ENCODE measurements around the gene KRT4.

KRT4 gene

DNA sequence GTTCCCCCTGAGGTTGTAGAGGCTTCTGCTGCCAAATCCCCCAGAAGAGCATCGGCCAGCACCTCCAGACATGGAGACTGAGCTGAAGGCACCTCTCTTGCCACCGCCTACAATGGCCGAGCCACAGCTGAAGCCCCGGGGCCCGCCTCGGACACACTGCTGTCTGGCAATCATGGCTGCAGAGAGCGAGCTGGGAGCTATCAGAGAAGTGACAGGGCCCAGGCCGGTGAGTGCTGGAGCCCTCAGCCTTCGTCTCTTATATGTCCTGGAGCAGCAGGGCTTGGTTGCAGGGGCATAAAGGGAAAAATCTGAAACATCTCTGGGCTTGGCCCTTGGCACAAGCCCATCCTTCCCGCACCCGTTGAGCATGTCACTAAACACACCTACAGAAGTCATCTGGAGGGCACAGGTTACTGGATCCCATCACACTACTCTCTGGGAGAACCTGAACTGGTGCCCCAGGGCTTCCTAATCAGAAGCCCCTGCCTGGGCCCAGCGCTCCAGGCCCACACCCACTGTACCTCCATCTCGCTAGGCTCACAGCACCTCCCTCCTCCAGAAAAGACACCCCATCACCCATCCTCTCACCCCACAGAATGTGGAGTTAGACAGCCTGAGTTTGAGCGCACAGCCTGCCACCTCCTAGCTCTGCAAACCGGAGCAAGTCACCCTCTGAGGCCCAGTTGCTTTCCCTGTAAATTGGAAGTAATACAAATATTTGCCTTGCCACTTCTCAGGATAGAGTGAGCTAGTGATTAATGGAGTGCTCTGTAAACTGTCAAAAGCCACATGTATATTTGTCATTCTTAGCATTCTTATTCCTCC lies at the start of gene KRT4:
Gene KRT4, minus strand, starts transcription at position 232 of the 825 bp plus-strand sequence. Its CDS starts 58 bp downstream, at position 174.
- Mint-ChIP-seq H3K4me1 (peaks cover 22% of the 10 kb centered on the region), H3K4me3 (no peak within 1 kb of the TSS), H3K27ac (peak within 1 kb of the TSS in 1 of 3 experiments; percentile 21), H3K9me3 (no peaks in the 10 kb centered on the region), H3K36me3 (ENCODE audit: low read depth) (no peaks in the 10 kb centered on the region), H3K27me3 (ENCODE audit: low read depth) (peaks cover 10% of the 10 kb centered on the region)
- TF ChIP-seq, protein P1, sequence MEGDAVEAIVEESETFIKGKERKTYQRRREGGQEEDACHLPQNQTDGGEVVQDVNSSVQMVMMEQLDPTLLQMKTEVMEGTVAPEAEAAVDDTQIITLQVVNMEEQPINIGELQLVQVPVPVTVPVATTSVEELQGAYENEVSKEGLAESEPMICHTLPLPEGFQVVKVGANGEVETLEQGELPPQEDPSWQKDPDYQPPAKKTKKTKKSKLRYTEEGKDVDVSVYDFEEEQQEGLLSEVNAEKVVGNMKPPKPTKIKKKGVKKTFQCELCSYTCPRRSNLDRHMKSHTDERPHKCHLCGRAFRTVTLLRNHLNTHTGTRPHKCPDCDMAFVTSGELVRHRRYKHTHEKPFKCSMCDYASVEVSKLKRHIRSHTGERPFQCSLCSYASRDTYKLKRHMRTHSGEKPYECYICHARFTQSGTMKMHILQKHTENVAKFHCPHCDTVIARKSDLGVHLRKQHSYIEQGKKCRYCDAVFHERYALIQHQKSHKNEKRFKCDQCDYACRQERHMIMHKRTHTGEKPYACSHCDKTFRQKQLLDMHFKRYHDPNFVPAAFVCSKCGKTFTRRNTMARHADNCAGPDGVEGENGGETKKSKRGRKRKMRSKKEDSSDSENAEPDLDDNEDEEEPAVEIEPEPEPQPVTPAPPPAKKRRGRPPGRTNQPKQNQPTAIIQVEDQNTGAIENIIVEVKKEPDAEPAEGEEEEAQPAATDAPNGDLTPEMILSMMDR (IDR thresholded peaks at IDR 0.05; ENCODE audit: unreplicated experiment in 3 of 3), result no peak

DNA sequence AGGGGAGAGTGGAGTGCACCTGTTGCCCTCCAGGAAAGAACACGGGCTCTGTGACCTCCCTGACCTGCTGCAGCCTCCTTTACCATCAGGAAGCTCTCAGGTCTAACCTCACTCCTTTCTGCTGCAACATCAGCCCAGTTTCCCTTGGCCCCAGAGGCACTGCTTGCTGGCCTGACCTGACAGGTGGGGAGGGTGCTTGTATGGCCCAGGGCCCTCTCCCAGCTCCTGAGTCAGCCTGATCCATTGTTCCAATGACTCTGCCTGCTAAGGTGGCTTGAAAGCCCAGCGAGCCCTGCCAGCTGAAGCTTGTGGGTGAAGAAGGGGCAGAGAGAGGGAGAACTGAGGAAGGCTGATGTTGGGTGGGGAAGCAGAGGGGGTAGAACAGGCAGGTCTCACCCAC lies 48.1 kb upstream of the KRT4 start:
- H3K4me1 Mint-ChIP-seq, result peaks cover 5% of the 10 kb centered on the region
- no peak overlapping the region for H3K4me3 Mint-ChIP-seq

DNA sequence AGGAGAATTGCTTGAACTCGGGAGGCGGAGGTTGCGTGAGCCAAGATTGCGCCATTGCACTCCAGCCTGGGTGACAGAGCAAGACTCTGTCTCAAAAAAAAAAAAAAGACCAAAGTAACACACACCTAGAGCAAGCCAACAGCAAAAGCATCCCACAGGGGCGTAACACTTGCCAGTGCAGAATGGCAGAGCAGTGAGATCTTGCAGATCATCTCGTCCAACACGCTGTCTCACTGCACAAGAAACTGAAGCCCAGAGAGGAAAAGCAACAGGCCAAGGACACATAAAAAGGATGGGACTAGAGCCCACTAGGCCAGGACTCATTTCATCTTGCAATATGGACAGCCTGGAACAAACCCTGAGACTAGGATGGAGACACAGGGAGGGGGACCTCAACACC lies 47.6 kb upstream of the KRT4 start:
- Mint-ChIP-seq H3K36me3 (ENCODE audit: low read depth) (no peaks in the 10 kb centered on the region), H3K4me3 (no peak overlapping the region), H3K9me3 (no peaks in the 10 kb centered on the region), H3K27ac (no peak overlapping the region), H3K27me3 (ENCODE audit: low read depth) (peaks cover 10% of the 10 kb centered on the region), H3K4me1 (peaks cover 5% of the 10 kb centered on the region)
- TF ChIP-seq, protein P1 (IDR thresholded peaks at IDR 0.05; ENCODE audit: unreplicated experiment in 3 of 3), result no peak

More for the DNA sequence above, 48.1 kb upstream of the KRT4 start:
- TF ChIP-seq, protein P1 (IDR thresholded peaks at IDR 0.05; ENCODE audit: unreplicated experiment in 3 of 3), result no peak
- Mint-ChIP-seq H3K9me3 (no peaks in the 10 kb centered on the region), H3K36me3 (ENCODE audit: low read depth) (no peaks in the 10 kb centered on the region), H3K27ac (no peak overlapping the region), H3K27me3 (ENCODE audit: low read depth) (peaks cover 10% of the 10 kb centered on the region)

DNA sequence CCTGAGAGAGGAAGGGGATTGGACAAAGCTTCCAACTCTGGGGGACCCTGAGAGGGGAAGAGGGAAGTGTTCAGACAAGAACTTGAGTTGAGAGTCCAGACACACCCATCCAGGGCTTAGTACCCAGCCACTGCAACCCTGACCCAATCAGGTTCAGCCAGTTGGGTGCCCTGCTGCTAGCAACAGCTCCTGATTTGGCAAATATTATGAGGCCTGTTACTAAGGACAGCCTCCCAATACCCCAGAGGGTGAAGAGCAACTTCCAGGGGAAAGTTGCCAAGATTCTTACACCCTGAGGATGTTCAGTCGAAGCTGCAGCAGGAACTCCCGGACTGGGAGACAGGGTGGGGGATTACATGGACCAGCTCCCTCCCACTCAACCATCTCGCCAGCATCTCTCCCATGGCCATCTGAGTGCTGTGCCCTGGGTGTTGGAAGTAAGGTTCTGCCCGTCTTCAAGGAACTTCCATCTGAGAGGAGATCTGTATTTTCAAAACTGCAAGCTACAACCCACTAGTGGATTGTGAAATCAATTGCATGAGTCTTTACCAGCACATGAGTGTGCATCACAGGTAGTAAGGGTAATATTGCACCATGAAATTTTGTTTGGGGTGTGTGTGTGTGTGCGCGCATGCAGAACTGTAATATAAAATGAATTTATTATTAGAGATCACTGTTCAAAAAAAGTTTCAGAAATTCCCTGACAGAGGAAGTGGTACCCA lies 46.3 kb upstream of the KRT4 start:
- H3K27me3 Mint-ChIP-seq (ENCODE audit: low read depth), result peaks cover 15% of the 10 kb centered on the region
- peaks cover 3% of the 10 kb centered on the region for H3K4me1 Mint-ChIP-seq
- H3K9me3 Mint-ChIP-seq, result no peaks in the 10 kb centered on the region
- no peaks in the 10 kb centered on the region for H3K36me3 Mint-ChIP-seq (ENCODE audit: low read depth)
- TF ChIP-seq, protein P1 (IDR thresholded peaks at IDR 0.05; ENCODE audit: unreplicated experiment in 3 of 3), result no peak
- H3K4me3 Mint-ChIP-seq, result no peak overlapping the region
- H3K27ac Mint-ChIP-seq, result no peak overlapping the region

DNA sequence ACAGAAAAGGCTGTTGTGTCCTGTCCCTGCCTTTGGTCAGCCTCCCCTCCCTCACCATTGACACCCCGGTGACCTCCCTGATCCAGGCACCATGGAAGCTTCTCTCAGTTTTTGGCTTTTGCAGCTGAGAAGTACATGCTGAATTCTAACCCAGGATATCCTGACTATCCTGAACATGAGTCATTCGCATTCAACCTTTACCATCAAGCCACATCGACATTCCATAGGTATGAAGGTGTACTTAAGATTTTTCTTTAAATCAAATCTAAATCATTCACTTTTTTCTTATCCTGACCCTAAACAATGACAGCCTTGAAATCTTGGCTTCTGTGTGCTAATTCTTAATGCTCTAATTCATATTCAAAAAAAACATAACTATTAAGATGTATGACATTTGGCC lies 43.6 kb upstream of the KRT4 start:
- Mint-ChIP-seq H3K4me3 (no peak overlapping the region), H3K4me1 (no peaks in the 10 kb centered on the region), H3K36me3 (ENCODE audit: low read depth) (no peaks in the 10 kb centered on the region), H3K27me3 (ENCODE audit: low read depth) (peaks cover 35% of the 10 kb centered on the region), H3K27ac (no peak overlapping the region), H3K9me3 (no peaks in the 10 kb centered on the region)
- TF ChIP-seq, protein P1 (IDR thresholded peaks at IDR 0.05; ENCODE audit: unreplicated experiment in 3 of 3), result no peak
